DND-41 (cell line): Measurements from ENCODE around the gene NUP35.

Experiments
- EZH2 ChIP-seq: IDR thresholded peaks from 3 replicates; pipeline ENCODE4 v1.6.1; 2012; ENCODE audit warnings: borderline replicate concordance, low read depth, mild to moderate bottlenecking, moderate library complexity, low read length, inconsistent platforms; ENCODE audit not compliant: severe bottlenecking
- TF ChIP-seq, protein P1 (sequence below): IDR thresholded peaks from 2 replicates; pipeline ENCODE4 v1.5.1; 2012; ENCODE audit warnings: borderline replicate concordance, low read length, moderate library complexity, mild to moderate bottlenecking; ENCODE audit not compliant: poor library complexity, severe bottlenecking; ENCODE audit errors: extremely low read depth

- TF ChIP-seq, protein P1, sequence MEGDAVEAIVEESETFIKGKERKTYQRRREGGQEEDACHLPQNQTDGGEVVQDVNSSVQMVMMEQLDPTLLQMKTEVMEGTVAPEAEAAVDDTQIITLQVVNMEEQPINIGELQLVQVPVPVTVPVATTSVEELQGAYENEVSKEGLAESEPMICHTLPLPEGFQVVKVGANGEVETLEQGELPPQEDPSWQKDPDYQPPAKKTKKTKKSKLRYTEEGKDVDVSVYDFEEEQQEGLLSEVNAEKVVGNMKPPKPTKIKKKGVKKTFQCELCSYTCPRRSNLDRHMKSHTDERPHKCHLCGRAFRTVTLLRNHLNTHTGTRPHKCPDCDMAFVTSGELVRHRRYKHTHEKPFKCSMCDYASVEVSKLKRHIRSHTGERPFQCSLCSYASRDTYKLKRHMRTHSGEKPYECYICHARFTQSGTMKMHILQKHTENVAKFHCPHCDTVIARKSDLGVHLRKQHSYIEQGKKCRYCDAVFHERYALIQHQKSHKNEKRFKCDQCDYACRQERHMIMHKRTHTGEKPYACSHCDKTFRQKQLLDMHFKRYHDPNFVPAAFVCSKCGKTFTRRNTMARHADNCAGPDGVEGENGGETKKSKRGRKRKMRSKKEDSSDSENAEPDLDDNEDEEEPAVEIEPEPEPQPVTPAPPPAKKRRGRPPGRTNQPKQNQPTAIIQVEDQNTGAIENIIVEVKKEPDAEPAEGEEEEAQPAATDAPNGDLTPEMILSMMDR, result no peak
- no peak for TF ChIP-seq EZH2
Observed at GRCh38 chr2:183081911-183082310, 42.3 kb upstream of the NUP35 start.
